ENCODE results near the gene COX10. TPM values are rescaled to one million over a fixed set of nuclear protein-coding genes. Genes with fewer than 3 reads are reported as not detected.

Gene COX10
- total RNA-seq, 2 donors from 2014 or later, result 20.8 to 46.1 TPM

DNA sequence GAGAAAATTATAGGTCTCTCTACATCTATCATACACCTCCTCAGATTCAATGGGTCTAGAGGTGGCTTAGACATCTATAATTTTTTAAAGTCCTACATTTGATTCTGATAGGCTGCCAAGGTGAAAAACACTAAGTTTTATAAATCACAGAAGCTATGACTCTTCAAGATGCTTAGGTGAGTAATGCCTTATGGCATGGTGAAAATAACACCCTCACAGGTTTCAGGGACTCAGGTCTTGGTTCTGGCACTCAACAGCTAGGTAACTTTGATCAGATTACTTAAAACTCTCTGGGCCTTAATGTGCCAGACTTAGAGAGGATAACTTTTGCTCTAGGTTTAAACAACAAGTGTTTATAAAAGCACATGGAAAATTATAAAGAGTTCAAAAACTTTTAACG is 2.0 kb upstream of the COX10 start:
- intact Hi-C loops (cut with DNase I), result no loop called here
- Histone ChIP-seq H3K4me1 (peaks cover 23% of the 10 kb centered on the region), H3K4me3 (no peak overlapping the region), H3K27ac (no peak overlapping the region), H3K27me3 (no peaks in the 10 kb centered on the region), H3K36me3 (replicated peaks in 1 of 2; ENCODE audit: insufficient read depth in 1 of 2, low read depth in 2 of 2) (no peaks in the 10 kb centered on the region), H3K9me3 (no peaks in the 10 kb centered on the region)
- TF ChIP-seq, protein P1, sequence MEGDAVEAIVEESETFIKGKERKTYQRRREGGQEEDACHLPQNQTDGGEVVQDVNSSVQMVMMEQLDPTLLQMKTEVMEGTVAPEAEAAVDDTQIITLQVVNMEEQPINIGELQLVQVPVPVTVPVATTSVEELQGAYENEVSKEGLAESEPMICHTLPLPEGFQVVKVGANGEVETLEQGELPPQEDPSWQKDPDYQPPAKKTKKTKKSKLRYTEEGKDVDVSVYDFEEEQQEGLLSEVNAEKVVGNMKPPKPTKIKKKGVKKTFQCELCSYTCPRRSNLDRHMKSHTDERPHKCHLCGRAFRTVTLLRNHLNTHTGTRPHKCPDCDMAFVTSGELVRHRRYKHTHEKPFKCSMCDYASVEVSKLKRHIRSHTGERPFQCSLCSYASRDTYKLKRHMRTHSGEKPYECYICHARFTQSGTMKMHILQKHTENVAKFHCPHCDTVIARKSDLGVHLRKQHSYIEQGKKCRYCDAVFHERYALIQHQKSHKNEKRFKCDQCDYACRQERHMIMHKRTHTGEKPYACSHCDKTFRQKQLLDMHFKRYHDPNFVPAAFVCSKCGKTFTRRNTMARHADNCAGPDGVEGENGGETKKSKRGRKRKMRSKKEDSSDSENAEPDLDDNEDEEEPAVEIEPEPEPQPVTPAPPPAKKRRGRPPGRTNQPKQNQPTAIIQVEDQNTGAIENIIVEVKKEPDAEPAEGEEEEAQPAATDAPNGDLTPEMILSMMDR (IDR thresholded peaks at IDR 0.05), result no peak
- no peak for TF ChIP-seq POLR2A (IDR thresholded peaks at IDR 0.05)
- no peak for ATAC-seq
- WGBS, 2 donors, result 90% methylated on average over 1 of the region's 1 CpG
- no peak for DNase-seq

DNA sequence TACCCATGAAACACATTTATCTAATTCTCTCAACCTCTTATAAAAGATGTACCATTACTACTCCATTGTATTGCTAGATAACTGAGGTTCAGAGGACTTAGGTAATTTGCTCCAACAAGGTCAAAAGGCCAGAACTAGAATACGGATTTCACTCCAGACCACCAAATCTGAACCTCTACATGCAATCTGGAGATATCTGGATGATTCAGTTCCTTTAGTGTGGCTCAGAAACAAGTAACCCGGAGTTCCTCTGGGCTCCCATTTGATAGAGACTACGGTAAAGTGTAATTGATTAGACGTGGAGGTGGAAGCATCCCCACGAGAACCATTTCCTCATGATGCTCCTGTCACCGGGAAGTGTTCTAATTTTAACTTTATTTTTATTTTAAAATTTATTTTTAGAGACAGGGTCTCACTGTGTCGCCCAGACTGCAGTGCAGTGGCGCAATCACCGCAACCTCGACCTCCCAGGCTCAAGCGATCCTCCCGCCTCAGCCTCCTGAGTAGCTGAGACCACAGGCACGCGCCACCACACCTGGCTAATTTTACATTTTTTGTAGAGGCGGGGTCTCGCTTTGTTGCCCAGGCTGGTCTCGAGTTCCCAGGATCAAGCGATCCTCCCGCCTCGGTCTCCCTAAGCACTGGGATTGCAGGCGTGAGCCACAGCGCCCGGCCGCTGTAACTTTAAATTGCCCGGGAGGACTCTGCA is 608 bp upstream of the COX10 start:
- Histone ChIP-seq H3K27me3 (no peaks in the 10 kb centered on the region), H3K4me1 (peaks cover 23% of the 10 kb centered on the region), H3K36me3 (replicated peaks in 1 of 2; ENCODE audit: insufficient read depth in 1 of 2, low read depth in 2 of 2) (no peaks in the 10 kb centered on the region), H3K4me3 (peak overlapping the region; percentile 97), H3K9me3 (no peaks in the 10 kb centered on the region), H3K27ac (peak overlapping the region; percentile 70 to 83 (median 78))
- DNase-seq (no peak), ATAC-seq (no peak)
- intact Hi-C loops (cut with DNase I), result no loop called here
- 14 to 29% methylated on average over 18 to 25 of the region's 25 CpGs for WGBS, 2 donors
- TF ChIP-seq POLR2A (IDR thresholded peaks at IDR 0.05), result no peak

DNA sequence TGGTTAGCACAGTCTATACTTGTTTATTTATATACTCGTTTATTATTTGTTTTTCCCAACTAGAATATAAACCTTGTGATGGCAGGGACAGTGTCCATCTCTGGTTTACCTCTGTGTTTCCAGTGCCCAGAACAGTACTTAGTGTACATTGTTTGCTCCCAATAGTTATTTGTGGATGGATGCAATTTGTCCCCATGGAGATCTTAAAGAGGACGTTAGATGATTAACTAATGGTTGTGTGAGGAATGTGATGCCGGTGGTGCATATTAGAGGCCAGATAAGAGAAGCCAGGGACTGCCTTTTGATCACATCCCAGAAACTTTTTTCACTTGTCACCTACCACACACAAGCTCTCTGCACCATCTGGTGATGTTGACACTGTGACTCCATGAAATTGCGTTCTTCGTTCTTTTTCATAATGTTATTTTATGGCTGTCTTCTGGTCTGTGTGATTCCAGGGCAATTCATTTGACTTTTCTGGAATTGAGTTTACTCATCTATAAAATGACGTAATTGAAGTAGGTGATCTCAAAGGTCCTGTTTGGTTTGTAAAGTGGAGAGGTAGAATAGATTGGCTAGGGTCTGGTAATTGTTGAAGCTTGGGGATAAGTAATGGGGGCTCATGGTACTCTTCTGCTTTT is 1.2 kb downstream of the COX10 start:
- Histone ChIP-seq H3K36me3 (replicated peaks in 1 of 2; ENCODE audit: insufficient read depth in 1 of 2, low read depth in 2 of 2) (peaks cover 0 to 9% of the 10 kb centered on the region in 2 donors), H3K4me3 (peak overlapping the region in 1 of 2 donors; percentile 97), H3K27ac (no peak overlapping the region), H3K27me3 (no peaks in the 10 kb centered on the region), H3K9me3 (no peaks in the 10 kb centered on the region), H3K4me1 (peaks cover 23% of the 10 kb centered on the region)
- DNase-seq, result no peak
- no peak for ATAC-seq
- no peak for TF ChIP-seq POLR2A (IDR thresholded peaks at IDR 0.05)
- TF ChIP-seq, protein P1 (IDR thresholded peaks at IDR 0.05), result no peak
- WGBS, 2 donors, result 31 to 37% methylated on average over 6 of the region's 6 CpGs
- intact Hi-C loops (cut with DNase I), result no loop called here

DNA sequence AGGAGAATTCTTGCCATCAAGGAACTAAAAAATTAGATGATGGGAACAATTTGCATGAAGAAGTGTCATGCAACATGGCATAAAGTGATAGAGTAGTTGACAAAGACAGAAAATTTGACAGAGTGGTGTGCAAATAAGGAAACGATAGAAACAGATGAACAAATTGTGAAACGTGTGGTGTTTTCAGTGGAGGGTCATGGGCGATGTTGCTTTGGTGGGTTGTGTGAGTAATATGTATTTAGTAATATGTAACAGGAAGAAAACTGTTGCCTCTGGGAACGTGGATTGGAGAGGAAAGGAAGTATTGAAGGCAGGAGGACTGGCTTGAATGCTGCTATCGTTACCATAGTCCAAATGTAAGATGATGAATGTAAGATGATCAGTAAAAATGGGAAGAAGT is 3.6 kb downstream of the COX10 start:
- peaks cover 0 to 12% of the 10 kb centered on the region in 2 donors for H3K36me3 ChIP-seq (replicated peaks in 1 of 2; ENCODE audit: insufficient read depth in 1 of 2, low read depth in 2 of 2)
- ATAC-seq (no peak), DNase-seq (no peak)
- intact Hi-C loops (cut with DNase I), result no loop called here
- no peaks in the 10 kb centered on the region for H3K27me3 ChIP-seq
- H3K27ac ChIP-seq, result no peak overlapping the region
- TF ChIP-seq, protein P1 (IDR thresholded peaks at IDR 0.05), result no peak
- TF ChIP-seq POLR2A (IDR thresholded peaks at IDR 0.05), result no peak
- no peaks in the 10 kb centered on the region for H3K9me3 ChIP-seq
- H3K4me3 ChIP-seq, result no peak overlapping the region
- WGBS, 2 donors, result 73 to 84% methylated on average over 5 of the region's 5 CpGs
- H3K4me1 ChIP-seq, result peaks cover 23% of the 10 kb centered on the region

DNA sequence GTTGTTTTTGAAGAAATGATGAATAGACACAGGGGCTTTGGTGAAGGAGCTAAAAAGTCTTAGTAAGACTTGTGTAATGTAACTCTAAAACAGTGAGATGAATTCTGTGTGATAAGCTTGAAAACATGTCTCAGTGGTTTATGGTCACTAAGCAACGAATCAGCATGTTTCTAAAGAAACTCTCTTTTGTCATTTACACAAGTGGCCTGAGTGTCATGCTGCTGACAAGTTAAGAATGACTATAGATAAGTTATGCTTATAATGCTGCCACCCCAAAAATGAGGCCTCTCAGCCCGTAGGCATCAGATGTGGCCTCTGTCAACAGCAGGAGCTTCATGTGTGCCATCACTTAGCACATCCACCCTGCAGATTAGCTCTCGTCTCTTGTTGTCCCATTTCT is 8.7 kb downstream of the COX10 start:
- Histone ChIP-seq H3K4me1 (no peaks in the 10 kb centered on the region), H3K27ac (no peak overlapping the region), H3K36me3 (replicated peaks in 1 of 2; ENCODE audit: insufficient read depth in 1 of 2, low read depth in 2 of 2) (peaks cover 0 to 12% of the 10 kb centered on the region in 2 donors), H3K9me3 (no peaks in the 10 kb centered on the region), H3K4me3 (no peak overlapping the region), H3K27me3 (no peaks in the 10 kb centered on the region)
- intact Hi-C loops (cut with DNase I), result no loop called here
- ATAC-seq, result no peak
- WGBS, 2 donors, result 92 to 94% methylated on average over 3 of the region's 3 CpGs
- no peak for TF ChIP-seq POLR2A (IDR thresholded peaks at IDR 0.05)
- TF ChIP-seq, protein P1 (IDR thresholded peaks at IDR 0.05), result no peak
- no peak for DNase-seq

All from body of pancreas (tissue), 4 donors.